ENCODE results near the gene PDE6D.

- TF ChIP-seq CTCF (IDR thresholded peaks at IDR 0.05) (no peak; the same call in 1 of the 2 replicates), REST (IDR thresholded peaks at IDR 0.05; ENCODE audit: insufficient read depth in 1 of 2, low read depth in 2 of 2, low read length in 1 of 2) (no peak), POLR2AphosphoS5 (IDR thresholded peaks at IDR 0.05; ENCODE audit: low read depth, low read length) (no peak; the same call in 1 of the 2 replicates), SIN3A (IDR thresholded peaks at IDR 0.05; ENCODE audit: borderline replicate concordance, insufficient read depth, low read depth, low read length) (0 out of 2 replicates have a peak, but pooled peaks have one; percentile 5), TCF7L2 (IDR thresholded peaks at IDR 0.05; ENCODE audit: low read depth, low read length) (no peak)
Observed at GRCh38 chr2:231715499-231715837, 65.6 kb downstream of the PDE6D start.
